ENCODE results near the gene FBXW5. TPM values are rescaled to one million over a fixed set of nuclear protein-coding genes. Genes with fewer than 3 reads are reported as not detected.

The FBXW5 gene
- total RNA-seq, 2 donors from 2014 or later = 67.7 to 74.9 TPM

GRCh38 chr9:136972335-136972734 is 27.8 kb upstream of the FBXW5 start:
- Mint-ChIP-seq H3K36me3 (ENCODE audit: insufficient read depth in 2 of 2) (no peaks in the 10 kb centered on the region), H3K4me1 (ENCODE audit: low read depth) (peaks cover 11% of the 10 kb centered on the region), H3K27me3 (ENCODE audit: low read depth) (no peaks in the 10 kb centered on the region), H3K4me3 (no peak overlapping the region), H3K27ac (no peak overlapping the region), H3K9me3 (no peaks in the 10 kb centered on the region)
- ATAC-seq (replicated peaks in 1 of 2) = no peak
- no peak for DNase-seq

- no peaks in the 10 kb centered on the region for H3K9me3 Mint-ChIP-seq
- H3K4me1 Mint-ChIP-seq (ENCODE audit: low read depth) = peaks cover 11% of the 10 kb centered on the region
- no peaks in the 10 kb centered on the region for H3K36me3 Mint-ChIP-seq (ENCODE audit: insufficient read depth in 2 of 2)
- no peaks in the 10 kb centered on the region for H3K27me3 Mint-ChIP-seq (ENCODE audit: low read depth)
- H3K4me3 Mint-ChIP-seq = no peak overlapping the region
- no peak overlapping the region for H3K27ac Mint-ChIP-seq
- no peak for DNase-seq
- no peak for ATAC-seq (replicated peaks in 1 of 2)
Observed at GRCh38 chr9:136971746-136972145, 27.2 kb upstream of the FBXW5 start.

- H3K27me3 Mint-ChIP-seq (ENCODE audit: low read depth) = no peaks in the 10 kb centered on the region
- no peak for DNase-seq
- ATAC-seq (replicated peaks in 1 of 2) = no peak
- H3K4me3 Mint-ChIP-seq = no peak overlapping the region
- H3K27ac Mint-ChIP-seq = no peak overlapping the region
- H3K36me3 Mint-ChIP-seq (ENCODE audit: insufficient read depth in 2 of 2) = no peaks in the 10 kb centered on the region
- H3K9me3 Mint-ChIP-seq = no peaks in the 10 kb centered on the region
- peaks cover 14% of the 10 kb centered on the region for H3K4me1 Mint-ChIP-seq (ENCODE audit: low read depth)
Observed at GRCh38 chr9:136970361-136970760, 25.8 kb upstream of the FBXW5 start.

GRCh38 chr9:136969774-136970173 is 25.2 kb upstream of the FBXW5 start:
- DNase-seq (no peak), ATAC-seq (replicated peaks in 1 of 2) (no peak)
- H3K9me3 Mint-ChIP-seq = no peaks in the 10 kb centered on the region
- no peak overlapping the region for H3K27ac Mint-ChIP-seq
- no peaks in the 10 kb centered on the region for H3K27me3 Mint-ChIP-seq (ENCODE audit: low read depth)
- H3K4me1 Mint-ChIP-seq (ENCODE audit: low read depth) = peaks cover 11% of the 10 kb centered on the region
- no peak overlapping the region for H3K4me3 Mint-ChIP-seq
- H3K36me3 Mint-ChIP-seq (ENCODE audit: insufficient read depth in 2 of 2) = no peaks in the 10 kb centered on the region

- ATAC-seq (replicated peaks in 1 of 2) = no peak
- Mint-ChIP-seq H3K9me3 (no peaks in the 10 kb centered on the region), H3K36me3 (ENCODE audit: insufficient read depth in 2 of 2) (no peaks in the 10 kb centered on the region), H3K4me1 (ENCODE audit: low read depth) (peaks cover 11% of the 10 kb centered on the region), H3K27me3 (ENCODE audit: low read depth) (no peaks in the 10 kb centered on the region), H3K27ac (no peak overlapping the region), H3K4me3 (no peak overlapping the region)
- no peak for DNase-seq
Observed at GRCh38 chr9:136969150-136969549, 24.6 kb upstream of the FBXW5 start.

- ATAC-seq (replicated peaks in 1 of 2) (no peak), DNase-seq (no peak)
- Mint-ChIP-seq H3K27ac (no peak overlapping the region), H3K27me3 (ENCODE audit: low read depth) (no peaks in the 10 kb centered on the region), H3K4me1 (ENCODE audit: low read depth) (peaks cover 11% of the 10 kb centered on the region), H3K9me3 (no peaks in the 10 kb centered on the region), H3K36me3 (ENCODE audit: insufficient read depth in 2 of 2) (no peaks in the 10 kb centered on the region), H3K4me3 (no peak overlapping the region)
Observed at GRCh38 chr9:136968333-136969127, 24.0 kb upstream of the FBXW5 start.

- peak; percentile 56 to 74 for ATAC-seq (replicated peaks in 1 of 2)
- Mint-ChIP-seq H3K4me1 (ENCODE audit: low read depth) (peaks cover 13% of the 10 kb centered on the region), H3K36me3 (ENCODE audit: insufficient read depth in 2 of 2) (no peaks in the 10 kb centered on the region), H3K27ac (no peak overlapping the region), H3K4me3 (peak overlapping the region; percentile 67 to 82), H3K27me3 (ENCODE audit: low read depth) (no peaks in the 10 kb centered on the region), H3K9me3 (no peaks in the 10 kb centered on the region)
- peak in 1 of 2 donors; percentile 35 for DNase-seq
Observed at GRCh38 chr9:136965771-136966484, 21.4 kb upstream of the FBXW5 start.

- DNase-seq = no peak
- Mint-ChIP-seq H3K4me1 (ENCODE audit: low read depth) (peaks cover 15% of the 10 kb centered on the region), H3K27me3 (ENCODE audit: low read depth) (no peaks in the 10 kb centered on the region), H3K9me3 (no peaks in the 10 kb centered on the region), H3K27ac (no peak overlapping the region), H3K4me3 (no peak overlapping the region), H3K36me3 (ENCODE audit: insufficient read depth in 2 of 2) (no peaks in the 10 kb centered on the region)
- no peak for ATAC-seq (replicated peaks in 1 of 2)
Observed at GRCh38 chr9:136964833-136965422, 20.4 kb upstream of the FBXW5 start.

GRCh38 chr9:136964171-136964689 is 19.7 kb upstream of the FBXW5 start:
- ATAC-seq (replicated peaks in 1 of 2) (no peak), DNase-seq (no peak)
- Mint-ChIP-seq H3K27me3 (ENCODE audit: low read depth) (no peaks in the 10 kb centered on the region), H3K4me3 (no peak overlapping the region), H3K9me3 (no peaks in the 10 kb centered on the region), H3K27ac (no peak overlapping the region), H3K36me3 (ENCODE audit: insufficient read depth in 2 of 2) (no peaks in the 10 kb centered on the region), H3K4me1 (ENCODE audit: low read depth) (peaks cover 15% of the 10 kb centered on the region)

GRCh38 chr9:136963751-136964150 is 19.2 kb upstream of the FBXW5 start:
- no peak for ATAC-seq (replicated peaks in 1 of 2)
- Mint-ChIP-seq H3K27ac (no peak overlapping the region), H3K36me3 (ENCODE audit: insufficient read depth in 2 of 2) (no peaks in the 10 kb centered on the region), H3K4me3 (no peak overlapping the region), H3K4me1 (ENCODE audit: low read depth) (peaks cover 15% of the 10 kb centered on the region), H3K9me3 (no peaks in the 10 kb centered on the region), H3K27me3 (ENCODE audit: low read depth) (no peaks in the 10 kb centered on the region)
- no peak for DNase-seq

- DNase-seq (no peak), ATAC-seq (replicated peaks in 1 of 2) (no peak)
- no peaks in the 10 kb centered on the region for H3K27me3 Mint-ChIP-seq (ENCODE audit: low read depth)
- H3K36me3 Mint-ChIP-seq (ENCODE audit: insufficient read depth in 2 of 2) = no peaks in the 10 kb centered on the region
- H3K4me3 Mint-ChIP-seq = no peak overlapping the region
- H3K9me3 Mint-ChIP-seq = no peaks in the 10 kb centered on the region
- H3K4me1 Mint-ChIP-seq (ENCODE audit: low read depth) = peaks cover 15% of the 10 kb centered on the region
- H3K27ac Mint-ChIP-seq = no peak overlapping the region
Observed at GRCh38 chr9:136963341-136963740, 18.8 kb upstream of the FBXW5 start.

GRCh38 chr9:136962701-136963248 is 18.2 kb upstream of the FBXW5 start:
- H3K9me3 Mint-ChIP-seq = no peaks in the 10 kb centered on the region
- H3K27ac Mint-ChIP-seq = no peak overlapping the region
- DNase-seq = no peak
- H3K27me3 Mint-ChIP-seq (ENCODE audit: low read depth) = no peaks in the 10 kb centered on the region
- no peak overlapping the region for H3K4me3 Mint-ChIP-seq
- no peaks in the 10 kb centered on the region for H3K36me3 Mint-ChIP-seq (ENCODE audit: insufficient read depth in 2 of 2)
- ATAC-seq (replicated peaks in 1 of 2) = peak in 1 of 2 donors; percentile 30
- peaks cover 15% of the 10 kb centered on the region for H3K4me1 Mint-ChIP-seq (ENCODE audit: low read depth)

GRCh38 chr9:136962163-136962562 is 17.6 kb upstream of the FBXW5 start:
- peaks cover 15% of the 10 kb centered on the region for H3K4me1 Mint-ChIP-seq (ENCODE audit: low read depth)

More at GRCh38 chr9:136962163-136962562, 17.6 kb upstream of the FBXW5 start:
- H3K9me3 Mint-ChIP-seq = no peaks in the 10 kb centered on the region
- no peak for ATAC-seq (replicated peaks in 1 of 2)
- no peaks in the 10 kb centered on the region for H3K27me3 Mint-ChIP-seq (ENCODE audit: low read depth)
- no peaks in the 10 kb centered on the region for H3K36me3 Mint-ChIP-seq (ENCODE audit: insufficient read depth in 2 of 2)
- H3K4me3 Mint-ChIP-seq = no peak overlapping the region
- no peak overlapping the region for H3K27ac Mint-ChIP-seq
- DNase-seq = no peak
